Astrocyte of the cerebellum (primary cell): ENCODE results near the gene SYN1.

ENCODE experiments used
- DNase-seq: peaks from one replicate; pipeline ENCODE4 v3.0.0-alpha.2; 2011; ENCODE audit warnings: low read depth
- H3K4me3 ChIP-seq: 2 replicates; pipeline ENCODE4 v1.5.1; 2011; ENCODE audit warnings: mild to moderate bottlenecking, low read depth, low read length, moderate library complexity
- in situ Hi-C: cut with HindIII; loops from 2 replicates; pipeline ENCODE4 v1.10.0; 2017; ENCODE audit warnings: low sequenced_read_pairs
- TF ChIP-seq, protein P1 (sequence below): IDR thresholded peaks from 2 replicates; pipeline ENCODE4 v1.5.1; 2012; ENCODE audit warnings: low read length, low read depth, moderate library complexity, mild to moderate bottlenecking; ENCODE audit errors: missing control alignments

The SYN1 gene

DNA sequence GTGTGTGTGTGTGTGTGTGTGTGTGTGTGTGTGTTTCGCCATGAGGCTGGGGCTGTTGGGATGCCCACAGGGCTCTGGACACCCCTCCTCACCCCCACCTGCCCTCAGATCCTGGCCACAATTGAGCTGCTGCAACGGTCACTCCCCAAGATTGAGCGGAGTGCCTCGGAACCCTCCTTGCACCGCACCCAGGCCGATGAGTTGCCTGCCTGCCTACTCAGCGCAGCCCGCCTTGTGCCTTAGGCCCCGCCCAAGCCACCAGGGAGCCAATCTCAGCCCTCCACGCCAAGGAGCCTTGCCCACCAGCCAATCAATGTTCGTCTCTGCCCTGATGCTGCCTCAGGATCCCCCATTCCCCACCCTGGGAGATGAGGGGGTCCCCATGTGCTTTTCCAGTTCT is 48.4 kb downstream of the SYN1 start:
- TF ChIP-seq, protein P1, sequence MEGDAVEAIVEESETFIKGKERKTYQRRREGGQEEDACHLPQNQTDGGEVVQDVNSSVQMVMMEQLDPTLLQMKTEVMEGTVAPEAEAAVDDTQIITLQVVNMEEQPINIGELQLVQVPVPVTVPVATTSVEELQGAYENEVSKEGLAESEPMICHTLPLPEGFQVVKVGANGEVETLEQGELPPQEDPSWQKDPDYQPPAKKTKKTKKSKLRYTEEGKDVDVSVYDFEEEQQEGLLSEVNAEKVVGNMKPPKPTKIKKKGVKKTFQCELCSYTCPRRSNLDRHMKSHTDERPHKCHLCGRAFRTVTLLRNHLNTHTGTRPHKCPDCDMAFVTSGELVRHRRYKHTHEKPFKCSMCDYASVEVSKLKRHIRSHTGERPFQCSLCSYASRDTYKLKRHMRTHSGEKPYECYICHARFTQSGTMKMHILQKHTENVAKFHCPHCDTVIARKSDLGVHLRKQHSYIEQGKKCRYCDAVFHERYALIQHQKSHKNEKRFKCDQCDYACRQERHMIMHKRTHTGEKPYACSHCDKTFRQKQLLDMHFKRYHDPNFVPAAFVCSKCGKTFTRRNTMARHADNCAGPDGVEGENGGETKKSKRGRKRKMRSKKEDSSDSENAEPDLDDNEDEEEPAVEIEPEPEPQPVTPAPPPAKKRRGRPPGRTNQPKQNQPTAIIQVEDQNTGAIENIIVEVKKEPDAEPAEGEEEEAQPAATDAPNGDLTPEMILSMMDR, result no peak
- H3K4me3 ChIP-seq, result no peak overlapping the region
- no peak for DNase-seq
- in situ Hi-C loops, result no loop called here

DNA sequence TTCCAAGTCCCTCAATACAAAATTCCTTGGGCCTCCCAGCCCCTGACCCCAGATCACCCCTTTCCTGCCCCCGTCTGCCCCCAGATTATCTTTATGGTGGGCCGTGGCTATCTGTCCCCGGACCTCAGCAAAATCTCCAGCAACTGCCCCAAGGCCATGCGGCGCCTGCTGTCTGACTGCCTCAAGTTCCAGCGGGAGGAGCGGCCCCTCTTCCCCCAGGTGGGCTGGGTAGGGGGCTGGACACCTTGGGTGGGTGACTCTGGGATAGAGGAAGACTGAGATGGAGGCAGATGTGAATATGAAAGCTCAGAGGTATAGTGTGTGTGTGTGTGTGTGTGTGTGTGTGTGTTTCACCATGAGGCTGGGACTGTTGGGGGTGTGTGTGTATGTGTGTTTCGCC is 48.9 kb downstream of the SYN1 start:
- TF ChIP-seq, protein P1, result no peak
- no peak for DNase-seq
- in situ Hi-C loops, result no loop called here
- no peak overlapping the region for H3K4me3 ChIP-seq

DNA sequence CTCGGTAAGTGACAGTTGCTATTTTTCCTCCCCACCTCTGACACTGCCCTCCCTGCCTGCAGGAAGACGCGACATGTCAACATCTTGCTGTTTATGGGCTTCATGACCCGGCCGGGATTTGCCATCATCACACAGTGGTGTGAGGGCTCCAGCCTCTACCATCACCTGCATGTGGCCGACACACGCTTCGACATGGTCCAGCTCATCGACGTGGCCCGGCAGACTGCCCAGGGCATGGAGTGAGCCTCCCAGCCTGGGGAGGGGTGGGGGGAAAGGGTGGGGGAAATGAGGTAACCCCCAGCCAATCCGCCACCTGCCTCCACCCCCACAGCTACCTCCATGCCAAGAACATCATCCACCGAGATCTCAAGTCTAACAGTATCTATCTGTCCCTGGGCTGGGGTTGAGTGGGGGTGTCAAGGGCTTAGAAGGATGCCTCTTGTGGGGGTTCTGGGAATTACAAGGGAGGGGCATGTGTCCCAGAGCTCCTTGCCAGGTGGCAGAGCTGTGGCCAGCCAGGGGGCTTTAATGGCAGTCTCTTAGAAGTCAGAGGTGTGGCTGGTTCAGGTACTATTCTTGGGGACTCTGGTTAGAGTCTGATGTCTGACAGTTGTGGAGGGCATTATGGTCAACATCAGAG is 50.9 kb downstream of the SYN1 start:
- TF ChIP-seq, protein P1, result peak; percentile 46
- in situ Hi-C loops, result no loop called here
- DNase-seq, result no peak
- no peak overlapping the region for H3K4me3 ChIP-seq

DNA sequence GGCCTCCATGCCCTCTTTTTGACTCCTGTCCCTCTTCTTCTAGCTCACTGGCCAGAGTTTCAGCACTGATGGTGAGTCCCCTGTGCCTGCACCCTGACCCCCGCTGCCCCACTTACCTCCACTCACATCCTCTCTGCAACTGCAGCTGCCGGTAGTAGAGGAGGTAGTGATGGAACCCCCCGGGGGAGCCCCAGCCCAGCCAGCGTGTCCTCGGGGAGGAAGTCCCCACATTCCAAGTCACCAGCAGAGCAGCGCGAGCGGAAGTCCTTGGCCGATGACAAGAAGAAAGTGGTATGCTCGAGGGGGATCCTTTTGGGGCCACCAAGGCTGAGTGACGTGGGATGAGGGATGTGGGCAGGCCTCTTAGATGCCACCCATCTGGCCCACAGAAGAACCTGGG is 52.8 kb downstream of the SYN1 start:
- DNase-seq, result no peak
- H3K4me3 ChIP-seq, result no peak overlapping the region
- TF ChIP-seq, protein P1, result no peak
- in situ Hi-C loops, result no loop called here

DNA sequence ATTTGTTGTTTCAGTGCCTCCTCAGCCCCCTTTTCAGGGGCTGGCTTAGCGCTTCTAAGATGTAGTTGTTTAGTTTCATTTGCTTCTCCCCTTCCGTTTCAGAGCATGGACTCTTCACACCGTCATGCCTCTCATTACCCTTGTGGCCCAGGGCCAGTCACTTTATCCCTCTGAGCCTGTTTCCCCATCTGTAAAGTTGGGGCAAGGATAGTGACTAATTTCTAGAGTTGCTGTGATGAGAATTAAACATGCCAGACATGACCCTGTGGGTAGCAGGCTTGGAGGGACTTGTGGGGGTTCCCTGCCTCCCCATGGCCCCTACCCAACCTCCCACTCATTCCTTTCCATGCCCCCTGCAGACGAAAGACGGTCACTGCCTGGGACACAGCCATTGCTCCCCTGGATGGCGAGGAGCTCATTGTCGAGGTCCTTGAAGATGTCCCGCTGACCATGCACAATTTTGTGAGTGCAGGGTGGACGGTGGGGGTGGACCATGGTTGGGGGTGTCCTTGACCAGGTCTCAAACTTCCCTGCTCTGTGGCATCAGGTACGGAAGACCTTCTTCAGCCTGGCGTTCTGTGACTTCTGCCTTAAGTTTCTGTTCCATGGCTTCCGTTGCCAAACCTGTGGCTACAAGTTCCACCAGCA is 55.1 kb downstream of the SYN1 start:
- in situ Hi-C loops, result no loop called here
- no peak overlapping the region for H3K4me3 ChIP-seq
- DNase-seq, result no peak
- TF ChIP-seq, protein P1, result no peak

DNA sequence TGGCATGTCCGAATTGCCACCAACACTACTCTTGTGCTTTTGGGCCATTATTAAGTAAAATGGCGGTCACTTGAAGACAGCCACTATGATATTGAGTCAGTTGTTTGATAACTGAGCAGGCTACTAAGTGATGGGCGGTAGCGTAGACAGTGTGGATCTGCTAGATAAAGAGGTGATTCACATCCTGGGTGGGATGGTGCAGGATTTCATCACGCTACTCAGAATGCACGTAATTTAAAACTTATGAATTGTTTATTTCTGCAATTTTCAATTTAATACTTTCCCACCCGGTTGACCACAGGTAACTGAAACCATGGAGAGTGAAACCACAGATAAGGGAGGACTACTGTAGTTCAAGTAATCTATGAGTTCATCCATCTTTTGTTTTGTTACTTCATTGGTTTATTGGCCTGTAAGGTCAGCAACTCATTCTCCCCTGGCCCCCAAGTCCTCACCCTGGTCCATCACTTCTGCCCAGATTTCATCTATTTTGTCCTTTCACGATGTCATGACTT is 55.8 kb downstream of the SYN1 start:
- no peak for DNase-seq
- H3K4me3 ChIP-seq, result no peak overlapping the region
- in situ Hi-C loops, result no loop called here
- TF ChIP-seq, protein P1, result no peak
